GM21528 (cell line): ENCODE data around the gene IGHMBP2.

Experiments used
- ATAC-seq: cut with Tn5 transposase; IDR thresholded peaks from one replicate; pipeline ENCODE4 v1.9.1; 2021; ENCODE audit warnings: mild to moderate bottlenecking, moderate library complexity; ENCODE audit not compliant: unreplicated experiment, low FRiP score

Gene IGHMBP2

GRCh38 chr11:68938816-68939582 lies 35.3 kb downstream of the IGHMBP2 start:
- ATAC-seq: no peak

GRCh38 chr11:68939583-68940555 lies 36.2 kb downstream of the IGHMBP2 start:
- ATAC-seq: no peak

DNA sequence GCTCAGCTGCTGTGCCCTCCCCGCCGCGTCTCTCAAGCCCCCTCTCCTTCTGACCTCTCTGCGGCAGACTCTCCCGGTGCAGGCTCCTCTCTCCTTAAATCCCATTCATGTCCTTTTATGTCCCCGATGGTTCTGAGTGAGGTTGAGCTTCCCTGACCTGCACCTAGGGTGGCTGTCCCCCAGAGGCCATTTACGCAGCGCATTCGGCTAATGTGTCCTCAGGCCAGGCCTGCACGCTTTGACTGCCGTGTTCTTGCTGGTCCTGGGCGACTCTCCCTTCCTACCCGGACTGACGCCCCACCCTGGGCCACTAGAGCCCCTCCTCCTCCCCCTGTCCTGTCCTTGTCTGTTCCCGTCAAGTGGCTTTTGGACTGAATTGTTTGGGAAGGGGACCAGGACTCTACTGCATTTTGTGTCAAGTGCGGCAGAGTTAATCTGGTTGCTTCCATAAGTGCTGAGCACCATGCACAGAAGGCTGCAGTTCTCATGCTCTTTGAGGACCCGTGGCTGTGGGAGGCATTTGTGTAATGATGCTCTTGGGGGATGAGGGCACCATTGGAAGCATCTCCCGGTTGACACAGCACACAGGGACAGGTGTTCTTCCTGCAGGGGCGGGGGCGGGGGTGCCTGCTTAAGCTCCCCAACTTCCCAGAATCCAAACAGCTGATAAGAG lies 37.1 kb downstream of the IGHMBP2 start:
- no peak for ATAC-seq

DNA sequence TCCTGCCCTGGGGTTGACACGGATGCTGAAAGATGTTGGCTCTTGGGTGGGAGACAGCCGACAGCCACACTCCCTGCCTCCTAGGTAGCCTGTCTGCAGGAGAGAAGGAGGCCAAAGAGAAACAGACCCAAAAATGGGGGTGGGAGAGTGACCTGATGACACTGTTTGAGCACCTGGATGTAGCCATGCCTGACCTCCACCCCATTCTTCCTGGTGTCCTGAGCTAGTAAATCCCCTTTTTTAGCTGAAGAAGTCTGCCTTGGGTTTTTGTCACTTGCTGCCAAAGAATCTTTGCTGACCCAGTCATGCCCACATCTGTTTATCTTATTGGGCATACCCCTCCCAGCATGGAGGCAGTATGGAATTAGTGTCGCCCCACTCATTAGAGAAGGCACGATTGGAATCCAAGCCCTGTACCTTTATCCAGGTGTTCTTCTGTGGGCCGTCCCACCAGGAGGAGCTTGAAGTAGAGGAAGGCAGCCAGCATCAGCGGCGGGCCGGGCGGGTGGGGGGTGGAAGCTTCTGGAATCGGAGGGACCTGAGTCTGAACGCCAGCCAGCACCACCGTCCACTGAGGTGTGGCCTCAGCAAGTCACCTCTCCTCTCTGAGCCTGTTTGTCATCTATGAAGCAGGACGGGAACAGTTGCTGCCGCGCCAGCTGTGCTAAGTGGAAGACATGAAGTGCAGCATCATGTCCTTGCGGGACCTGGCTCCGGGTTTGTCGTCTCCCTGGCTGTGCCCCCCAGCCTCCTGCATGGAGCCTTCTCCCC lies 37.8 kb downstream of the IGHMBP2 start:
- no peak for ATAC-seq

DNA sequence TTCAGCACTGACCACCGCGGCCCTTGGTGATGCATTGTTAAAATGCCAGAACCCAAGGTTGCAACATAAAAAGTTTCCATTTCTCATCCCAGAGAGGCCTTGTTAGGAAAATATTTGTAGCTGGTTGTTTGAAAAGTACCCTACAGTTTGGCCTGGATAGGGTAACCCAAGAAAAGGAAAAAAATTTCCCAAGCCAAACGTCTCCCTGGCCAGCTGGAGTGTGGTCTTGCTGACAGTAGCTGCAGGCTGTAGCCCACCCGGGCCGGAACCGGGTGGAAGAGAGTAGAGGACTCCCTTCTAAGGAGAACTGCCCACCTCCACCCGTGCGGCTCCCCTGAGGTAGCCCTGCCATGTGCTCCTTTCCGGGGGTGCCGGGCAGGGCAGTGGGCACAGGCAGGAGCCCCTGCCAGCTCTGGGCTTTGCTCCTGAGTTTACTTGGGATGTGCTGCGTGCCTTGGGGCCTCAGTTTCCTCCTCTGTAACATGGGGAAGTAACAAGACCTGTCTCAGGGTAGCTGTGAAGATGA lies 38.5 kb downstream of the IGHMBP2 start:
- ATAC-seq: no peak

DNA sequence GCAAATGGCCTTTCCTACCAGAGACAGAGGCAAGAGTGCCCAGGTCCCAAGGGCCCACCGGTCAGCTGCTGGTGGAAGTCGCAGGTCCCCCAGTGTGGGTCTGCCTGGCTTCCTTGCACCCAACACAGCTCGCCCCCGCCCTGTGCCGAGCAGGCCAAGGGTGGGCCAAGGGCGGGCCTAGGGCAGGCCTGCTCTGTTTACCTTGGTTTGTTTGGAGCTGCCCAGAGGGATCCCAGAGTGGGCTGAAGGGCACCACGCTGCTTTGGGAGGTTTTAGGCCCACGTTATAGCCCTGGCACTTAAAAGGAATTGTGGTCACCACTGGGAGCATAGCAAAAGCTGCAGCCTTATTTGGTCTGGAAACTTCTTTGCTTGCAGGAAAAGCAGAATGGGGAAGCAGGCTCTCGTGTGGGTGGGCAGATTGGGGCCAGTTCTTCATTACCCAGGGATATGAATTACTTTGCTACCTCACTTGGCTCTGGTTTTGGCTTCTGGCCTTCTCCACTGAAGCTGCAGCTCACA lies 39.1 kb downstream of the IGHMBP2 start:
- no peak for ATAC-seq

DNA sequence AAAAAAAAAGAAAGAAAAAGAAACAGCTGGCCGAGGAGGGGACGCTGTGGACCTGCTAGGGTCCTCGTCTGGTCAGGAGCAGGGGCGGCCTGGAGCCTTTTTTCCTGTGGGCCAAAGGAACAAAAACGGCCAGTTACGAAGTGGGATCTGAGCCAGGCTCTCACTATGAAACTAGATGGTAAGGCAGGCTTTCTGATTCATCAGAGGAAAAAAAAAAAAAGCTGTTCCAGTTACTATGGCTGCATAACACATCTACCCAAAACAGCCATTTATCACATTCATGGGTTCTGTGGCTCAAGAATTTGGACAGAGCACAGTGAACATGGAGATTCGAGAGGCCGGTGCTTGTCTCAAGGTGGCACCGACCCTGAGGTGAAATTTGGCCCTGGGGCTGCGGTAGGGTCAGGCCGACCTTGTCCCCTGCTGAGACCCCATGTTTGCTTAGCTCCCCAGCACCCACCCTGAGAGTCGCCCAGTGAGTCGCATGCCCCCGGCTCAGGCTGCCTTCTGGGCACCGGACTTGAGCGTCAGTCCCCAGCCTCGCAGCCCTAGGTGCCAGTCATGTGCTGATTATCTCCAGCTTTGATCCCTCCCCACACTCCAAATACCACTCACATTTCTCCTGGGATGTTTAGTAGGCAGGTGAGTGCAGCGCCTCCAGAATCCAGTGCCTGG lies 42.9 kb downstream of the IGHMBP2 start:
- no peak for ATAC-seq

DNA sequence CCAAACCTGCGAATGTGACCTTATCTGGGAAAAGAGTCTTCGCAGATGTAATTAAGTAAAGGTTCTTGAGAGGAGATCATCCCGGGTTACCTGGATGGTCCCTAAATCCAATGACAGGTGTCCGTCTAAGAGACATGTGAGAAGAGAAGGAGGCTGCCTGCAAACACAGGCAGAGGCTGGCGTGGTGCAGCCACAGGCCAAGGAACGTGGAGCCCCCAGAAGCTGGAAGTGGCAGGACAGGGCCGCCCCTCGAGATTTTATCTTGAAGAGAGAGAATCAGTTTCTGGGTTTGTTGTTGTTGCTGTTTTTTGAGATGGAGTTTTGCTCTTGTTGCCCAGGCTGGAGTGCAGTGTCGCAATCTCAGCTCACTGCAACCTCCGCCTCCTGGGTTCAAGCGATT lies 43.5 kb downstream of the IGHMBP2 start:
- no peak for ATAC-seq

DNA sequence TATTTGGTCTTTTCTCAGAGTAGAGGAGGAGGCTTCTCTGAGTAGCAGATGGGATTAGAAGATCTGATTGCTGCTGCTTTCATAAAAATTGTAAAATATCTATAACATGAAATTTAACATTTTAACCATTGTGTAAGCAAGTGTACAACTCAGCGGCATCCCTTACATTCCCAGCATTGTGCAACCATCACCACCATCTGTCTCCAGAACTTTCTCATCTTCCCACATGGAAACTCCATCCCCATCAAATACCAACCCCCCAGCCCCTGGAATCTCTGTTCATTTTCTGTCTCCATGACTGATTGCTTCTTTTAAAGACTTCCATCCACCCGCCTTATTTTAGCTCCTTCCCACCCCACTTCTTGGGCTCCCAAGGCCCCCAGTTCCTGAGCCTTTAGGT lies 44.8 kb downstream of the IGHMBP2 start:
- ATAC-seq: no peak

DNA sequence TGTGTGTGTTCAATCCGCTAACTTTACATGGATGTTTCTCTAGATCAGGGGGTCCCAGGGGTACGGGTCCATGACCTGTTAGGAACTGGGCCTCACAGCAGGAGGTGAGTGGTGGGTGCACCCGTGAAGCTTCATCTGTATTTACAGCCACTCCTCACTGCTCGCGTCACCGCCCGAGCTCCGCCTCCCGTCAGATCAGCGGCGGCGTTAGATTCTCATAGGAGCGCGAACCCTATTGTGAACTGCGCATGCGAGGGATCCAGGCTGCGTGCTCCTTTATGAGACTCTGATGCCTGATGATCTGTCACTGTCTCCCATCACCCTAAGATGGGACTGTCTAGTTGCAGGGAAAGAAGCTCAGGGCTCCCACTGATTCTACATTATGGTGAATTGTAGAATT lies 45.2 kb downstream of the IGHMBP2 start:
- ATAC-seq: no peak

- ATAC-seq: no peak
These were observed 46.6 kb downstream of the IGHMBP2 start for GRCh38 chr11:68950270-68950669.

- ATAC-seq: no peak
These were observed 47.1 kb downstream of the IGHMBP2 start for GRCh38 chr11:68950762-68951161.

DNA sequence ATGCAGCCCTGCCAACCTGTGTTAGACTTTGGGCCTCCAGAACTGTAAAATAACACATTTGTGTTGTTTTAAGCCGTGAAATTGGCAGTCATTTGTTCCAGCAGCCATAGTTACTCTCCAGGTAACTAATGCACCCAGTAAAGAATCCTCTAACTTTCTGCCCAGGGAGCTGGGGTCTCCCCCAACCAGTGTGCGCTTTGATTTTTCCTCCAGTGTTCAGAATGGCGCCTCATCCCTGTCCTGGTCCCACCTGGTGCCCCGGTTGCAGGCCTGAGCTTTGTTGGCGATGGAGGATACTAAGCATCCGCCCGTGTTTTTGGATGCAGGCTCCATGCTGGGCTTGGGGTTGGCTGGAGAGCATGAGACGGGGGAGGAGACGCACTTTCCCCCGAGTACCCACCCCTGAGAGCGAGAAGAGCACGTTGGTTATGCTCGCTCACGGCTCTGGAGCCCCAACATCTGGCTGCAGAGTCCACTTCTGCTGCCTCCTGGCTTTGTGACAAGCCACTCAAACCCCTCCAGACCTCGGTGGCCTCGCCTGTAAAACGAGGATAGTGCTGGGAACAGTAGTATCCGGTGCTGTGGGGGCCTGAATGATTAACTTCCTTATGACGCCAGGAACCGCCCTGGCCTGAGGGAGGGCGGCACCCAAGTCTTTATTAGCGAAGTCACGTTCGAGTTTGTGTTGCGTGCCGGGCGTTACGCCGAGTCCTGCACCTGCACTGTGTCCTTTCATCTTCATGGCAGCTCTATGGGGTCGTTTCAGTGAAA lies 51.3 kb downstream of the IGHMBP2 start:
- no peak for ATAC-seq

DNA sequence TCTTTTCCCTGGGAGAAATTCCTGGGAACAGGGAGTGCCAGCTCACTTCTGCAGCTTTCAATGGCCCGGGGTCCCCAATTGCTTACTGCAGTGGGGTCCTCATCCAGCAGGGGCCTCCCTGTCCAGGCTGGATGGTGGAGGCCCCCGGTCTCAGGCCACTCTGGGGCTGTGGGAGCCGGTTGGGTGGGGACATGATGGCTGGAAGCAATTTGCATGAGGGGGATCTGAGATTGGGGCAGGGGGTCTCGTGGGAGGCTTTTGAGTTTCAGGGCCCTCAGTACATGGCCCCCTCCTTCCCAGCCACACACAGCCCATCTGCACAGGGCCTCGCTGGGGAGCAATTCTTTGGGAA lies 51.9 kb downstream of the IGHMBP2 start:
- ATAC-seq: no peak

GRCh38 chr11:68956142-68956541 lies 52.5 kb downstream of the IGHMBP2 start:
- no peak for ATAC-seq

- no peak for ATAC-seq
These were observed 53.0 kb downstream of the IGHMBP2 start for GRCh38 chr11:68956547-68957254.

DNA sequence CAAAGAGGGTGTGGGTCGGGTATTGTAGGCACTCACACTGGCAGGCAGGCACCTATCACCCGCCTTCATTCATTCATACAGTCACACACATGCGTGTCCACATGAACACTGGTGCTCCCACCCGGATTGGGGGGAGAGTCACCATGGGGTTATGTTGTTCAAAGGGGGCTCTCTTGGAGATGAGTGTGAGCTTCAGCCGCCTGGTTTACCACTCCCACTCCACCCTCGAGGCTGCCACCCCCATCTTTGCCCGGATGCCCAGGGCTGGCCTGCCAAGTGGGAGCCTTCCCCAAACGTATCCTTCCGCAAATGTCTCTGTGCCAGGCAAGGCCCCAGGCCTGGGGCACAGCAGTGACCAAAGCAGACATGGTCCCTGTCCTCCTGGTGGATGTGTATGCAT lies 54.5 kb downstream of the IGHMBP2 start:
- no peak for ATAC-seq
